HepG2 (cell line): ENCODE data around the gene NIN. TPM values are rescaled to one million over a fixed set of nuclear protein-coding genes. Genes with fewer than 3 reads are reported as not detected.
A peak's percentile ranks its signal among the peaks of the same experiment; 100 is the strongest.

Source experiments
- ATAC-seq: fragments of 200-7000 bp; cut with Tn5 transposase; 3 replicates; pipeline ENCODE4 v1.9.1; 2020; ENCODE audit warnings: mild to moderate bottlenecking, moderate library complexity
- BruUV-seq: library from RNA; stranded (reverse); fragments of 400-500 nt; replicated peaks from 2 replicates; lab custom pipeline; 2021; lab: Mats Ljungman, UMichigan
- CTCF ChIA-PET: fragments of 300-600 bp; formaldehyde crosslinking; extraction: SDS; loops from one replicate; lab custom pipeline; 2021; ENCODE audit warnings: low total read pairs, inconsistent platforms, low intra/inter-chr PET ratio; lab: Yijun Ruan, JAX
- POLR2A ChIA-PET: fragments of 350-600 bp; sonication (Branson Sonifier 250); formaldehyde crosslinking; loops from one replicate; lab custom pipeline; 2020; ENCODE audit warnings: antibody characterized with exemption, inconsistent platforms; lab: Yijun Ruan, JAX
- DNase-seq: peaks from one replicate; pipeline ENCODE4 v3.0.0-alpha.2; 2015; ENCODE audit warnings: low spot score
- FAIRE-seq: peaks from 3 replicates; lab custom pipeline; 2011; peaks lifted over from hg19 to GRCh38; lab: Jason Lieb, UNC
- H2AFZ ChIP-seq: one replicate; pipeline ENCODE4 v1.6.1; 2011; ENCODE audit warnings: low read length, inconsistent platforms
- H3K27ac ChIP-seq: fragments of 300-600 bp; 3 replicates; pipeline ENCODE4 v1.8.0; 2011; ENCODE audit warnings: mixed run types, mild to moderate bottlenecking, mixed read lengths, low read length, inconsistent platforms; ENCODE audit not compliant: insufficient read depth; ENCODE audit errors: extremely low read length
- H3K27me3 ChIP-seq, 2 experiments: fragments of 200-600 bp in 1 of 2; 2 replicates in 1 of 2; 3 replicates in 1 of 2; pipeline versions ENCODE4 v1.6.0 to v1.8.0; 2011; ENCODE audit warnings: low read length in 2 of 2, mild to moderate bottlenecking in 2 of 2, moderate library complexity in 2 of 2, inconsistent platforms in 1 of 2; ENCODE audit not compliant: insufficient read depth in 2 of 2, control insufficient read depth in 1 of 2
- H3K36me3 ChIP-seq, 2 experiments: fragments of 200-600 bp in 1 of 2; replicated peaks in 1 of 2; 2 replicates in 1 of 2; 3 replicates in 1 of 2; pipeline versions ENCODE4 v1.5.1 to v1.8.0; 2011; ENCODE audit warnings: low read length in 2 of 2, inconsistent platforms in 1 of 2; ENCODE audit not compliant: insufficient read depth in 2 of 2, control insufficient read depth in 1 of 2
- H3K4me1 ChIP-seq: 2 replicates; pipeline ENCODE4 v1.5.1; 2012; ENCODE audit warnings: low read length, inconsistent platforms; ENCODE audit not compliant: insufficient read depth
- H3K4me2 ChIP-seq: 2 replicates; pipeline ENCODE4 v1.6.0; 2011; ENCODE audit warnings: low read depth, low read length, inconsistent platforms
- H3K4me3 ChIP-seq, 3 experiments: fragments of 200-600 bp in 1 of 3; sonication (generic), shearing (Covaris generic) in 1 of 3; replicated peaks in 1 of 3; 2 replicates each; pipeline ENCODE4 v1.5.1; 2011 to 2016; ENCODE audit warnings: low read length in 3 of 3, inconsistent platforms in 2 of 3, low read depth in 2 of 3, mild to moderate bottlenecking in 2 of 3, control low read depth in 1 of 3, mixed read lengths in 1 of 3; ENCODE audit not compliant: insufficient read depth in 1 of 3
- H3K79me2 ChIP-seq: one replicate; pipeline ENCODE4 v1.6.1; 2011; ENCODE audit warnings: low read length, inconsistent platforms; ENCODE audit not compliant: insufficient read depth
- H3K9ac ChIP-seq: 2 replicates; pipeline ENCODE4 v1.6.0; 2011; ENCODE audit warnings: mild to moderate bottlenecking, low read depth, low read length, inconsistent platforms; ENCODE audit not compliant: insufficient read depth
- H3K9me3 ChIP-seq: 2 replicates; pipeline ENCODE4 v1.5.1; 2012; ENCODE audit warnings: mild to moderate bottlenecking, low read length
- H4K20me1 ChIP-seq: 2 replicates; pipeline ENCODE4 v1.6.0; 2011; ENCODE audit warnings: inconsistent platforms, mild to moderate bottlenecking, low read length, moderate library complexity; ENCODE audit not compliant: insufficient read depth
- BCL6 ChIP-seq: IDR thresholded peaks from 2 replicates; pipeline ENCODE4 v1.6.1; 2016; ENCODE audit warnings: missing genetic modification reagents, missing compliant biosample characterization
- DMAP1 ChIP-seq: IDR thresholded peaks from 2 replicates; pipeline ENCODE4 v1.6.1; 2016
- DNMT1 ChIP-seq: sonication (generic); formaldehyde crosslinking; IDR thresholded peaks from 2 replicates; pipeline ENCODE4 v1.5.1; 2020; ENCODE audit warnings: mild to moderate bottlenecking, missing genetic modification reagents
- FOSL2 ChIP-seq: sonication (generic); formaldehyde crosslinking; IDR thresholded peaks from 2 replicates; pipeline ENCODE4 v1.4.0; 2020; ENCODE audit warnings: missing genetic modification reagents
- FOXA3 ChIP-seq: IDR thresholded peaks from 2 replicates; pipeline ENCODE4 v1.6.1; 2016; ENCODE audit warnings: missing genetic modification reagents, missing compliant biosample characterization
- KDM2A ChIP-seq: sonication (generic); formaldehyde crosslinking; IDR thresholded peaks from 2 replicates; pipeline ENCODE4 v1.4.0; 2020; ENCODE audit warnings: low read depth, missing genetic modification reagents, borderline replicate concordance
- KLF16 ChIP-seq, 2 experiments: sonication (generic) in 1 of 2; formaldehyde crosslinking in 1 of 2; IDR thresholded peaks; 2 replicates each; pipeline versions ENCODE4 v1.6.1 to v1.8.0; 2016 to 2023; ENCODE audit warnings: missing genetic modification reagents in 2 of 2, missing compliant biosample characterization in 1 of 2
- RARA ChIP-seq: IDR thresholded peaks from 2 replicates; pipeline ENCODE4 v1.6.1; 2016; ENCODE audit warnings: missing genetic modification reagents, missing compliant biosample characterization
- RFX3 ChIP-seq: IDR thresholded peaks from 2 replicates; pipeline ENCODE4 v1.6.1; 2016; ENCODE audit warnings: missing biosample characterization, missing genetic modification reagents
- RXRB ChIP-seq: IDR thresholded peaks from 2 replicates; pipeline ENCODE4 v1.6.1; 2016; ENCODE audit warnings: borderline replicate concordance, missing genetic modification reagents, missing compliant biosample characterization
- SAP130 ChIP-seq: IDR thresholded peaks from 2 replicates; pipeline ENCODE4 v1.6.1; 2016; ENCODE audit warnings: low read depth
- TEAD3 ChIP-seq: optimal IDR thresholded peaks from 2 replicates; pipeline ENCODE3; 2016; ENCODE audit warnings: borderline replicate concordance
- TGIF2 ChIP-seq: IDR thresholded peaks from 2 replicates; pipeline ENCODE4 v1.6.1; 2016; ENCODE audit warnings: control low read depth, missing compliant biosample characterization
- ZNF292 ChIP-seq: sonication (generic); formaldehyde crosslinking; IDR thresholded peaks from 2 replicates; pipeline ENCODE4 v1.8.1; 2022; ENCODE audit warnings: mild to moderate bottlenecking, low read depth, missing genetic modification reagents, borderline replicate concordance
- ZNF317 ChIP-seq: sonication (generic); formaldehyde crosslinking; IDR thresholded peaks from 2 replicates; pipeline ENCODE4 v1.5.0; 2020; ENCODE audit warnings: mild to moderate bottlenecking, missing genetic modification reagents
- ZNF746 ChIP-seq: sonication (generic); formaldehyde crosslinking; IDR thresholded peaks from 2 replicates; pipeline ENCODE4 v1.8.0; 2022; ENCODE audit warnings: mild to moderate bottlenecking, missing genetic modification reagents
- ZNF768 ChIP-seq: sonication (generic); formaldehyde crosslinking; IDR thresholded peaks from 2 replicates; pipeline ENCODE4 v1.4.0; 2020; ENCODE audit warnings: missing genetic modification reagents
- ZNF883 ChIP-seq: sonication (generic); formaldehyde crosslinking; IDR thresholded peaks from 2 replicates; pipeline ENCODE4 v1.5.1; 2020; ENCODE audit warnings: mild to moderate bottlenecking, missing genetic modification reagents; ENCODE audit errors: not compliant biosample characterization
- WGBS: methylation state at CpG from one replicate; pipeline ENCODE4 v1.1.6; 2017; ENCODE audit warnings: low lambda C conversion rate; 5-methylcytosine and 5-hydroxymethylcytosine counted together
- in situ Hi-C: cut with HindIII; loops from 2 replicates; pipeline ENCODE4 v1.10.0; 2017; ENCODE audit warnings: low pct_unique_long_range_greater_than_20kb; ENCODE audit not compliant: extremely low pct_ligation_motif_present
- intact Hi-C: fragments of 100-400 bp; cut with micrococcal nuclease; formaldehyde crosslinking; loops from one replicate; pipeline ENCODE4 v1.10.0; 2022; ENCODE audit not compliant: unreplicated experiment
- polyA plus RNA-seq, 8 experiments: library from polyadenylated mRNA; depleted of rRNA in 3 of 8; stranded (reverse) in 7 of 8; unstranded in 1 of 8; fragments of >200 nt; fragmentation: Illumina TruSeq in 4 of 8; extraction: Trizol in 4 of 8; gene quantifications; 2 replicates each; pipeline versions ENCODE4 v1.2.1 to v1.2.3, GENCODE V29; 2011 to 2016; ENCODE audit warnings: low read depth in 4 of 8, missing spikeins in 1 of 8, mixed read lengths in 1 of 8; ENCODE audit not compliant: insufficient read depth in 1 of 8
- total RNA-seq, 5 experiments: library from RNA; depleted of rRNA; stranded (reverse); fragments of >200 nt; fragmentation: Illumina TruSeq; extraction: Trizol; gene quantifications; 2 replicates each; pipeline ENCODE4 v1.2.3, GENCODE V29; 2016; ENCODE audit warnings: low read depth in 1 of 5
- TF ChIP-seq, protein P1 (sequence below): sonication (generic); formaldehyde crosslinking; IDR thresholded peaks from 2 replicates; pipeline ENCODE4 v1.5.1; 2020; ENCODE audit warnings: missing genetic modification reagents, mild to moderate bottlenecking, borderline replicate concordance
- TF ChIP-seq, protein P2 (sequence below): IDR thresholded peaks from 2 replicates; pipeline ENCODE4 v1.6.1; 2018; ENCODE audit warnings: missing genetic modification reagents
- TF ChIP-seq, protein P3 (sequence below): IDR thresholded peaks from 2 replicates; pipeline ENCODE4 v1.6.1; 2016
- TF ChIP-seq, protein P4 (sequence below): sonication (generic); formaldehyde crosslinking; conservative IDR thresholded peaks from 2 replicates; pipeline ENCODE4 v1.8.1; 2023; ENCODE audit warnings: missing genetic modification reagents

The NIN gene
- total and polyA plus RNA-seq, 2 of the 13 experiments (the other 11 are each of a cell fraction or from before 2014, with no cell fraction given): 2.8 to 9.7 TPM

DNA sequence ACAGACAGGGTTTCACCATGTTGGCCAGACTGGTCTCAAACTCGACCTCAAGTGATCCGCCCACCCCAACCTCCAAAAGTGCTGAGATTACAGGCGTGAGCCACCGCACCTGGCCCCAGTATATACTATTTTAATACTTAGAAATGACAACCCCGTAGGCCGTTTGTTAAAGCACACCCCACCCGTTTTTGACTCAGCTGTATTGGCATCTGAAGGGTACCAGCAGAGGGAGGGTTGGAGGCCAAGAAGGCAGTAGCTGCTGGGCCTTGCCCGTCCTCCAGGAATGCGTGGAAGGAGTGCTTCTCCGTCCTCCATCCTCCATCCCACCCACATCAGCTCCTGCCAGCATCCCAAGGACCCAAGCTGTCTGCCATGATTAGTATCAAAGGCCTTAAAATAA is 6.3 kb upstream of the NIN start (continued):
- TF ChIP-seq, protein P1, sequence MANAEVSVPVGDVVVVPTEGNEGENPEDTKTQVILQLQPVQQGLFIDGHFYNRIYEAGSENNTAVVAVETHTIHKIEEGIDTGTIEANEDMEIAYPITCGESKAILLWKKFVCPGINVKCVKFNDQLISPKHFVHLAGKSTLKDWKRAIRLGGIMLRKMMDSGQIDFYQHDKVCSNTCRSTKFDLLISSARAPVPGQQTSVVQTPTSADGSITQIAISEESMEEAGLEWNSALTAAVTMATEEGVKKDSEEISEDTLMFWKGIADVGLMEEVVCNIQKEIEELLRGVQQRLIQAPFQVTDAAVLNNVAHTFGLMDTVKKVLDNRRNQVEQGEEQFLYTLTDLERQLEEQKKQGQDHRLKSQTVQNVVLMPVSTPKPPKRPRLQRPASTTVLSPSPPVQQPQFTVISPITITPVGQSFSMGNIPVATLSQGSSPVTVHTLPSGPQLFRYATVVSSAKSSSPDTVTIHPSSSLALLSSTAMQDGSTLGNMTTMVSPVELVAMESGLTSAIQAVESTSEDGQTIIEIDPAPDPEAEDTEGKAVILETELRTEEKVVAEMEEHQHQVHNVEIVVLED (CRISPR knock-in tag): no peak
- TF ChIP-seq RFX3 (CRISPR knock-in tag) (no peak), ZNF317 (CRISPR knock-in tag) (no peak), DNMT1 (CRISPR knock-in tag) (no peak), DMAP1 (CRISPR knock-in tag) (no peak), ZNF292 (no peak), TGIF2 (CRISPR knock-in tag) (no peak)
- TF ChIP-seq, protein P2, sequence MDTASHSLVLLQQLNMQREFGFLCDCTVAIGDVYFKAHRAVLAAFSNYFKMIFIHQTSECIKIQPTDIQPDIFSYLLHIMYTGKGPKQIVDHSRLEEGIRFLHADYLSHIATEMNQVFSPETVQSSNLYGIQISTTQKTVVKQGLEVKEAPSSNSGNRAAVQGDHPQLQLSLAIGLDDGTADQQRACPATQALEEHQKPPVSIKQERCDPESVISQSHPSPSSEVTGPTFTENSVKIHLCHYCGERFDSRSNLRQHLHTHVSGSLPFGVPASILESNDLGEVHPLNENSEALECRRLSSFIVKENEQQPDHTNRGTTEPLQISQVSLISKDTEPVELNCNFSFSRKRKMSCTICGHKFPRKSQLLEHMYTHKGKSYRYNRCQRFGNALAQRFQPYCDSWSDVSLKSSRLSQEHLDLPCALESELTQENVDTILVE (CRISPR knock-in tag): no peak

DNA sequence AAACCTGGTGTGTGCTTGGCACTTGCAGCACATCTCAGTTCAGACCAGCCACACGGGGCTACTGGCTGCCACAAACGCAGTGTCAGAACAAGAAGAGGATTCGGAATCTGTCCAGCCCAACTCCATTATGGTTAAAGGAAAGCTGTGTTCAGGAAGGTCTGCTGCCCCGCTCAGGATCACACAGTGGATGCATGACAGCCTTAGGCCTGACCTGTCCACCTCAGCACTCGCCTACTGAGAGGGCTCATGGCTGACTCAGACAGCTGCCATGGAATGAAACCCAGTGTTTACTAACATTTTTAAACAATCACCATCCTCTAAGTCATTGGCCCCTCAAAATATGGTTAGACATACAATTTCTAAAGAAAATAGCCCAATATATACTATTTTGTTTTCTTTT is 5.6 kb upstream of the NIN start:
- ChIA-PET POLR2A (no interaction called here), CTCF (no interaction called here)
- H3K36me3 ChIP-seq: no peaks in the 10 kb centered on the region
- H2AFZ ChIP-seq: no peak overlapping the region
- H3K9ac ChIP-seq: no peak overlapping the region
- no peaks in the 10 kb centered on the region for H4K20me1 ChIP-seq
- H3K27me3 ChIP-seq: peaks cover 0 to 15% of the 10 kb centered on the region in 2 experiments; a peak in 1 of 5 replicates
- DNase-seq (no peak), FAIRE-seq (no peak), ATAC-seq (peak; percentile 69)
- intact Hi-C loops: no loop called here
- no peaks in the 10 kb centered on the region for H3K9me3 ChIP-seq
- H3K27ac ChIP-seq: no peak overlapping the region
- peaks cover 84% of the 10 kb centered on the region for H3K4me1 ChIP-seq
- H3K4me3 ChIP-seq: no peak overlapping the region; a peak in 1 of 6 replicates
- H3K79me2 ChIP-seq: no peaks in the 10 kb centered on the region
- BruUV-seq: no TSS peak
- in situ Hi-C loops: no loop called here
- WGBS: 0% methylated on average over 4 of the region's 5 CpGs
- H3K4me2 ChIP-seq: peak overlapping the region; percentile 46
- TF ChIP-seq KLF16 (CRISPR knock-in tag; IDR thresholded peaks at IDR 0.05) (no peak), ZNF746 (CRISPR knock-in tag) (no peak), TEAD3 (CRISPR knock-in tag) (peak; percentile 40), BCL6 (CRISPR knock-in tag) (peak; percentile 48; the same call in 1 of the 2 replicates), ZNF883 (CRISPR knock-in tag) (no peak), RXRB (0 out of 2 replicates have a peak, but pooled peaks have one; percentile 32), KDM2A (CRISPR knock-in tag) (0 out of 2 replicates have a peak, but pooled peaks have one; percentile 27), FOXA3 (CRISPR knock-in tag) (0 out of 2 replicates have a peak, but pooled peaks have one; percentile 15), SAP130 (CRISPR knock-in tag) (peak; percentile 60), FOSL2 (CRISPR knock-in tag) (peak; percentile 73), ZNF768 (peak; percentile 40; the same call in 1 of the 2 replicates), RARA (peak; percentile 47)
- TF ChIP-seq, protein P3, sequence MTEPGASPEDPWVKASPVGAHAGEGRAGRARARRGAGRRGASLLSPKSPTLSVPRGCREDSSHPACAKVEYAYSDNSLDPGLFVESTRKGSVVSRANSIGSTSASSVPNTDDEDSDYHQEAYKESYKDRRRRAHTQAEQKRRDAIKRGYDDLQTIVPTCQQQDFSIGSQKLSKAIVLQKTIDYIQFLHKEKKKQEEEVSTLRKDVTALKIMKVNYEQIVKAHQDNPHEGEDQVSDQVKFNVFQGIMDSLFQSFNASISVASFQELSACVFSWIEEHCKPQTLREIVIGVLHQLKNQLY (CRISPR knock-in tag): peak; percentile 70
- TF ChIP-seq, protein P4, sequence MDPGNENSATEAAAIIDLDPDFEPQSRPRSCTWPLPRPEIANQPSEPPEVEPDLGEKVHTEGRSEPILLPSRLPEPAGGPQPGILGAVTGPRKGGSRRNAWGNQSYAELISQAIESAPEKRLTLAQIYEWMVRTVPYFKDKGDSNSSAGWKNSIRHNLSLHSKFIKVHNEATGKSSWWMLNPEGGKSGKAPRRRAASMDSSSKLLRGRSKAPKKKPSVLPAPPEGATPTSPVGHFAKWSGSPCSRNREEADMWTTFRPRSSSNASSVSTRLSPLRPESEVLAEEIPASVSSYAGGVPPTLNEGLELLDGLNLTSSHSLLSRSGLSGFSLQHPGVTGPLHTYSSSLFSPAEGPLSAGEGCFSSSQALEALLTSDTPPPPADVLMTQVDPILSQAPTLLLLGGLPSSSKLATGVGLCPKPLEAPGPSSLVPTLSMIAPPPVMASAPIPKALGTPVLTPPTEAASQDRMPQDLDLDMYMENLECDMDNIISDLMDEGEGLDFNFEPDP: no peak
